RWPE2 (cell line): ENCODE measurements around the gene LRRK1.

Source experiments
- ATAC-seq: fragments of 200-7000 bp; cut with Tn5 transposase; 3 replicates; pipeline ENCODE4 v1.9.1; 2021; ENCODE audit warnings: low read depth
- DNase-seq: peaks from one replicate; pipeline ENCODE4 v3.0.0-alpha.2; 2020; ENCODE audit warnings: low spot score
- H3K27ac ChIP-seq: fragments of 450-650 bp; 2 replicates; pipeline ENCODE4 v1.5.1; 2017; ENCODE audit warnings: mild to moderate bottlenecking; ENCODE audit not compliant: poor library complexity, severe bottlenecking
- H3K27me3 ChIP-seq: fragments of 250-450 bp; sonication (Bioruptor Pico); 2 replicates; pipeline ENCODE4 v1.5.1; 2021; ENCODE audit warnings: mild to moderate bottlenecking, moderate library complexity; ENCODE audit not compliant: insufficient read depth, poor library complexity, severe bottlenecking
- H3K36me3 ChIP-seq: fragments of 250-450 bp; sonication (Bioruptor Pico); 2 replicates; pipeline ENCODE4 v1.5.1; 2020; ENCODE audit warnings: low read depth, mild to moderate bottlenecking, moderate library complexity
- H3K4me1 ChIP-seq: fragments of 250-450 bp; sonication (Bioruptor Pico); 2 replicates; pipeline ENCODE4 v1.5.1; 2021; ENCODE audit warnings: mild to moderate bottlenecking, moderate library complexity; ENCODE audit not compliant: insufficient read depth, poor library complexity, severe bottlenecking
- H3K4me3 ChIP-seq: fragments of 250-450 bp; sonication (Bioruptor Pico); 2 replicates; pipeline ENCODE4 v1.5.1; 2021; ENCODE audit warnings: mild to moderate bottlenecking, moderate library complexity; ENCODE audit not compliant: severe bottlenecking
- H3K9me3 ChIP-seq: fragments of 250-450 bp; sonication (Bioruptor Pico); 2 replicates; pipeline ENCODE4 v1.5.1; 2021; ENCODE audit warnings: mild to moderate bottlenecking, moderate library complexity; ENCODE audit not compliant: severe bottlenecking
- TF ChIP-seq, protein P1 (sequence below): fragments of 450-650 bp; IDR thresholded peaks from one replicate; pipeline ENCODE4 v1.5.1; 2017; ENCODE audit warnings: mild to moderate bottlenecking, moderate library complexity; ENCODE audit not compliant: poor library complexity, severe bottlenecking

Gene LRRK1

DNA sequence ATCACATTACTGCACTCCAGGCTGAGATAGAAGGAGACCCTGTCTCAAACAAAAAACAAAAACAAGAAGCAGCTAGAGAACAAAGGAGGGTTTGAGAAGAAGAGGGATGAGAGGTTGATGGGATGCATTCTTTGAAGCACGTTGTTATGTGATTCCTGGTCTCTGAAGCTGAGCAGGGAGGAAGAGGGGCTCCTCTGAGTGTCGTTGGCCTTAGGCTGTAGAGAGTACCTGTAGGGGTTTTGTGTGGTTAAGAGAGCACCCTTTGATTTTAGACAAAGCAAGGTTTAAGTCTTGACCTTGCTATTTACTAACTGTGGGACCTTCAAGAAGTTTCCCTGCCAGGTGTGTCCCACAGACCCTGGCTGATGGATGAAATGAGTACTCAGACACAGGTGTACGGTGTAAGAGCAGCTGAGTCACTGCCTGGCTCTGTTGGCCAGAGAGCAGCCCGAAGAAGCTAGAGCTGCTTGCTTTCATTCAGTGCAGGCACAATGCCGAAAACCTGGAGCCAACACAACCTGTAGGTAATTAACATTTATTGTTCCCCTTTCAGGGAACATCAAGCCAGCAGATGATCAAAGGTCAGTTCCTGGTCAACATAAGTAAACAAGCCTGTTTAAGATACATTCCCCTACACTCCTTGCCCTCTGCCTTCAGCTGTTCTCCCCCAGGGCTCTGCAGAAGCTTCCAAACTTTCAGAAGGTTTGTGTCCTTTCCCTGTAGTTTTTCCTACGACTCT, 67.2 kb downstream of the LRRK1 start:
- DNase-seq (no peak), ATAC-seq (peak; percentile 49; the same call in 1 of the 3 replicates)
- no peak overlapping the region for H3K27ac ChIP-seq

GRCh38 chr15:100987143-100987542, 68.0 kb downstream of the LRRK1 start:
- Histone ChIP-seq H3K27ac (no peak overlapping the region), H3K36me3 (peaks cover 18% of the 10 kb centered on the region; the same call in 1 of the 2 replicates), H3K4me3 (no peak overlapping the region), H3K27me3 (no peaks in the 10 kb centered on the region), H3K4me1 (no peaks in the 10 kb centered on the region), H3K9me3 (no peaks in the 10 kb centered on the region)
- ATAC-seq (no peak), DNase-seq (no peak)
- TF ChIP-seq, protein P1, sequence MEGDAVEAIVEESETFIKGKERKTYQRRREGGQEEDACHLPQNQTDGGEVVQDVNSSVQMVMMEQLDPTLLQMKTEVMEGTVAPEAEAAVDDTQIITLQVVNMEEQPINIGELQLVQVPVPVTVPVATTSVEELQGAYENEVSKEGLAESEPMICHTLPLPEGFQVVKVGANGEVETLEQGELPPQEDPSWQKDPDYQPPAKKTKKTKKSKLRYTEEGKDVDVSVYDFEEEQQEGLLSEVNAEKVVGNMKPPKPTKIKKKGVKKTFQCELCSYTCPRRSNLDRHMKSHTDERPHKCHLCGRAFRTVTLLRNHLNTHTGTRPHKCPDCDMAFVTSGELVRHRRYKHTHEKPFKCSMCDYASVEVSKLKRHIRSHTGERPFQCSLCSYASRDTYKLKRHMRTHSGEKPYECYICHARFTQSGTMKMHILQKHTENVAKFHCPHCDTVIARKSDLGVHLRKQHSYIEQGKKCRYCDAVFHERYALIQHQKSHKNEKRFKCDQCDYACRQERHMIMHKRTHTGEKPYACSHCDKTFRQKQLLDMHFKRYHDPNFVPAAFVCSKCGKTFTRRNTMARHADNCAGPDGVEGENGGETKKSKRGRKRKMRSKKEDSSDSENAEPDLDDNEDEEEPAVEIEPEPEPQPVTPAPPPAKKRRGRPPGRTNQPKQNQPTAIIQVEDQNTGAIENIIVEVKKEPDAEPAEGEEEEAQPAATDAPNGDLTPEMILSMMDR: no peak

More for the DNA sequence above, 67.2 kb downstream of the LRRK1 start:
- Histone ChIP-seq H3K27me3 (no peaks in the 10 kb centered on the region), H3K9me3 (no peaks in the 10 kb centered on the region), H3K4me3 (no peak overlapping the region), H3K4me1 (no peaks in the 10 kb centered on the region), H3K36me3 (peaks cover 10% of the 10 kb centered on the region; the same call in 1 of the 2 replicates)
- TF ChIP-seq, protein P1: no peak

GRCh38 chr15:100988297-100988696, 69.1 kb downstream of the LRRK1 start:
- Histone ChIP-seq H3K4me1 (no peaks in the 10 kb centered on the region), H3K4me3 (no peak overlapping the region), H3K36me3 (peaks cover 18% of the 10 kb centered on the region; the same call in 1 of the 2 replicates), H3K27ac (no peak overlapping the region), H3K9me3 (no peaks in the 10 kb centered on the region), H3K27me3 (no peaks in the 10 kb centered on the region)
- DNase-seq (no peak), ATAC-seq (no peak)
- TF ChIP-seq, protein P1: no peak

DNA sequence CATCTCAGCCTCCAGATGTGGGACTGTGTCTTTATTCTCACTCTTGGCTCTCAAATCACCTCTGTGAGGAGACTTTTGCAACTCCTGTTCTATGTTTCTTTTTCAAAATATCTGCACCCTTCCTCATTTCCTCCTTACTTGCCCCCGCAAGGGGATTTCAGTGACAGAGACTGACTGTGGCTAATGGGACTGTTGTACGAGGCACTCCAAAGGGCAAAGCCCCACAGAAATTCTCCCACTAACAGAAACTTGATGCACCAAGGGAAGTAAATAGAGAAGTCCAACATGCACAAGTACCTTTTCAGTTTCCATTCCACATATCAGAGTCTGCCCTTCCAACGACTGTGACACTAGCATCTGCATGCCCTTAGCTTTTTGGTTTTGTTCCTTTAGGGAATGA, 69.7 kb downstream of the LRRK1 start:
- Histone ChIP-seq H3K27ac (no peak overlapping the region), H3K4me1 (no peaks in the 10 kb centered on the region), H3K36me3 (peaks cover 18% of the 10 kb centered on the region; the same call in 1 of the 2 replicates), H3K9me3 (no peaks in the 10 kb centered on the region), H3K27me3 (no peaks in the 10 kb centered on the region), H3K4me3 (no peak overlapping the region)
- DNase-seq (no peak), ATAC-seq (no peak)
- TF ChIP-seq, protein P1: no peak
